Activated CD4-positive, CD25-positive, alpha-beta regulatory T cell treated with anti-CD3 and anti-CD28 coated beads, Interleukin-2, amount 50 U/mL, for 24 hours (primary cell): ENCODE data around the gene RHOT2.

Source experiments
- ATAC-seq, 2 donors: fragments of 150-1000 bp; cut with Tn5 transposase; one replicate each; pipeline ENCODE4 v1.10.0; 2021; ENCODE audit warnings: mild to moderate bottlenecking in 1 of 2, moderate library complexity in 1 of 2

Gene RHOT2

GRCh38 chr16:648071-648780, 19.7 kb upstream of the RHOT2 start:
- no peak for ATAC-seq

- ATAC-seq, result peak; percentile 95 to 96
Observed at GRCh38 chr16:648781-649589, 18.9 kb upstream of the RHOT2 start, which contains the start of gene WDR90. TSS of gene WDR90 (plus strand) at chr16:649365. CDS start at chr16:649417, 52 bp downstream.

- peak; percentile 1 to 14 for ATAC-seq
Observed at GRCh38 chr16:649631-650030, 18.3 kb upstream of the RHOT2 start.

- ATAC-seq, result no peak
Observed at GRCh38 chr16:651844-652243, 16.1 kb upstream of the RHOT2 start.

- no peak for ATAC-seq
Observed at GRCh38 chr16:652454-653305, 15.3 kb upstream of the RHOT2 start.

- no peak for ATAC-seq
Observed at GRCh38 chr16:654034-654433, 13.9 kb upstream of the RHOT2 start.

- ATAC-seq, result no peak
Observed at GRCh38 chr16:657487-657886, 10.4 kb upstream of the RHOT2 start.

GRCh38 chr16:658679-659571, 9.0 kb upstream of the RHOT2 start:
- no peak for ATAC-seq

GRCh38 chr16:659618-660017, 8.3 kb upstream of the RHOT2 start:
- ATAC-seq, result no peak

- ATAC-seq, result no peak
Observed at GRCh38 chr16:660132-660458, 7.8 kb upstream of the RHOT2 start.

GRCh38 chr16:660459-661183, 7.3 kb upstream of the RHOT2 start:
- ATAC-seq, result peak; percentile 49 to 69

GRCh38 chr16:661184-661821, 6.6 kb upstream of the RHOT2 start:
- ATAC-seq, result no peak

- ATAC-seq, result no peak
Observed at GRCh38 chr16:662095-662494, 5.8 kb upstream of the RHOT2 start.

- no peak for ATAC-seq
Observed at GRCh38 chr16:662597-662996, 5.3 kb upstream of the RHOT2 start.

GRCh38 chr16:666572-666971, 1.4 kb upstream of the RHOT2 start:
- ATAC-seq, result no peak

GRCh38 chr16:667113-667779, 686 bp upstream of the RHOT2 start:
- ATAC-seq, result no peak

GRCh38 chr16:668519-669171, 713 bp downstream of the RHOT2 start:
- ATAC-seq, result no peak

- no peak for ATAC-seq
Observed at GRCh38 chr16:669666-670065, 1.7 kb downstream of the RHOT2 start.

GRCh38 chr16:670485-671352, 2.8 kb downstream of the RHOT2 start:
- no peak for ATAC-seq
